Kidney (tissue), 14 donors: ENCODE results near the gene E2F7. TPM values are rescaled to one million over a fixed set of nuclear protein-coding genes. Genes with fewer than 3 reads are reported as not detected.

Source experiments
- DNase-seq, 5 donors: peaks; one replicate each; pipeline ENCODE4 v3.0.0-alpha.2; 2013 to 2020
- FAIRE-seq: peaks from 2 replicates; lab custom pipeline; 2012; peaks lifted over from hg19 to GRCh38; lab: Jason Lieb, UNC
- H3K27ac ChIP-seq, 2 donors: one replicate each; pipeline ENCODE4 v1.7.0; 2013; ENCODE audit warnings: low read depth in 2 of 2, low read length in 2 of 2, inconsistent platforms in 1 of 2
- H3K27me3 ChIP-seq: one replicate; pipeline ENCODE4 v1.7.1; 2013; ENCODE audit warnings: low read length, inconsistent platforms; ENCODE audit not compliant: control insufficient read depth, insufficient read depth
- H3K36me3 ChIP-seq, 3 donors: one replicate each; pipeline versions ENCODE4 v1.7.0 to v1.7.1; 2013; ENCODE audit warnings: low read length in 3 of 3, control low read depth in 1 of 3, inconsistent platforms in 1 of 3; ENCODE audit not compliant: insufficient read depth in 3 of 3, control insufficient read depth in 2 of 3
- H3K4me1 ChIP-seq, 3 donors: one replicate each; pipeline versions ENCODE4 v1.7.0 to v1.7.1; 2013; ENCODE audit warnings: low read length in 3 of 3, inconsistent platforms in 1 of 3, low read depth in 1 of 3; ENCODE audit not compliant: control insufficient read depth in 2 of 3, insufficient read depth in 2 of 3
- H3K4me3 ChIP-seq, 3 donors: one replicate each; pipeline versions ENCODE4 v1.7.0 to v1.8.1; 2013; ENCODE audit warnings: low read length in 3 of 3, control low read depth in 1 of 3, inconsistent platforms in 1 of 3
- H3K9ac ChIP-seq, 3 donors: one replicate each; pipeline versions ENCODE4 v1.7.0 to v1.7.1; 2013; ENCODE audit warnings: low read length in 3 of 3, control low read depth in 1 of 3, inconsistent platforms in 1 of 3
- H3K9me3 ChIP-seq, 3 donors: one replicate each; pipeline versions ENCODE4 v1.7.0 to v1.7.1; 2013; ENCODE audit warnings: low read length in 3 of 3, control low read depth in 1 of 3, inconsistent platforms in 1 of 3; ENCODE audit not compliant: control insufficient read depth in 2 of 3, insufficient read depth in 1 of 3
- CTCF ChIP-seq: IDR thresholded peaks from 3 replicates; pipeline ENCODE4 v1.5.1; 2012; ENCODE audit warnings: mild to moderate bottlenecking, moderate library complexity, borderline replicate concordance; ENCODE audit not compliant: insufficient read depth; ENCODE audit errors: extremely low read depth
- intact Hi-C: fragments of 100-400 bp; cut with DNase I; formaldehyde crosslinking; loops from one replicate; pipeline ENCODE4 v1.11.1; 2022
- polyA plus RNA-seq: library from polyadenylated mRNA; stranded (reverse); fragments of 350-450 nt; fragmentation: Illumina TruSeq; extraction: RNeasy Lipid Tissue Mini Kit (QIAGEN cat#74804); gene quantifications from one replicate; pipeline ENCODE4 v1.2.3, GENCODE V29; 2014; ENCODE audit warnings: low read depth, low replicate concordance; ENCODE audit not compliant: insufficient read depth
- total RNA-seq: library from RNA; stranded (reverse); fragmentation: NEBNext Ultra II Directional; extraction: Animal tissue kit (Norgen Biotek cat#: 25700); gene quantifications from one replicate; pipeline ENCODE4 v1.2.1, GENCODE V29; 2021
- donor health status: control.
- donor health status: control.
- donor health status: control.
- donor health status: control.
- donor health status: control.
- donor health status: DM: yes; HTN: yes; CAD: no.
- donor health status: Normal renal cell carcinoma (clear cell type).

Gene E2F7
- total and polyA plus RNA-seq, 2 donors from 2014 or later: 0.28 TPM; not detected in 1

DNA sequence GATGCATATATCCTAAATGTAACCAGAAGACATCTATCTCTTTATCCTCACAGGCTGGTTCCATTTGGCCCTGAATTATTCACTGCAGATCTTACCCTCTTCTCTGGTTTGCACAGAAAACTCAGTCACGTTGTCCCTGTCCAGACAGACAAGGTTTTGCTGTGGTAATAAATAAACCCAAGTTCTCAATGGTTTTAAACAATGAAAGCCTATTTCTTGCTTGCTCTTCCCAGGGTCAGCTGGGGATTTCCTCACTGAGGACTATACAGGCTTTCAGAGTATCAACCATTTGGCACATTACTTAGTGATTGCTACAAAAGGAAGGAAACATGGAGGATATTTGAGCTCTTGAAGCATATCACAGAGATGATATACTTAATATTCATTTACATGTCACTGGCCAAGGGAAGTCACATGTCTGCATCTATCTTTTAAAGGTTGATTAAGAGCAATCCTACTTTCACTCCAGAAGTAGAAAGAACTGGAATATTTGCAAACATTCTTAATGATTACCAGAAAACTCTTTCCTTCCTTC is 24.4 kb upstream of the E2F7 start:
- intact Hi-C loops: no loop called here
- no peak for TF ChIP-seq CTCF
- H3K36me3 ChIP-seq: no peaks in the 10 kb centered on the region
- no peak overlapping the region for H3K9ac ChIP-seq
- H3K27ac ChIP-seq: no peak overlapping the region
- no peaks in the 10 kb centered on the region for H3K27me3 ChIP-seq
- no peak overlapping the region for H3K4me3 ChIP-seq
- no peaks in the 10 kb centered on the region for H3K4me1 ChIP-seq
- FAIRE-seq (no peak), DNase-seq (no peak)
- no peaks in the 10 kb centered on the region for H3K9me3 ChIP-seq

DNA sequence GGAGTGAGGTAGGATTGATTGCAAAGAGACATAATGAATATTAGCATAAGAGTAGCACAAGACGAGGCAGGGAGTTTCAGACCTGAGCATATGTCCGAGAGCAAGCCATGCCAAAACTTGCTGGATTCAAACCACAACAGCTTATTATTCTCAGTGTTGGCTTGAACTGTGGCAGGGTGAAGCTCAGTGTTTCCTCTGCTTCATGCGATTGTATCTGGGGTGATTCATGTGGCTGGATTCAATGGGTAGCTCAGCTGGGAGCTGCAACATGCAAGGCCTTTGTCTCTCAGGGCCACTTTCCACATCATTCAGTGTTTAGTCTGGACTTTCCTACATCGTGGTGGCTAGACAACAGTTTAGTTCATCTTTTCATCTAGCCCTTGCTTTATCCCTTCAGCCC is 22.1 kb upstream of the E2F7 start:
- intact Hi-C loops: no loop called here
- Histone ChIP-seq H3K9ac (no peak overlapping the region), H3K27ac (no peak overlapping the region), H3K36me3 (no peaks in the 10 kb centered on the region), H3K27me3 (no peaks in the 10 kb centered on the region), H3K9me3 (no peaks in the 10 kb centered on the region), H3K4me1 (no peaks in the 10 kb centered on the region), H3K4me3 (no peak overlapping the region)
- no peak for FAIRE-seq
- TF ChIP-seq CTCF: no peak
- no peak for DNase-seq

- Histone ChIP-seq H3K9me3 (no peaks in the 10 kb centered on the region), H3K36me3 (no peaks in the 10 kb centered on the region), H3K4me1 (no peaks in the 10 kb centered on the region), H3K27ac (no peak overlapping the region), H3K4me3 (no peak overlapping the region), H3K9ac (no peak overlapping the region), H3K27me3 (no peaks in the 10 kb centered on the region)
- no peak for TF ChIP-seq CTCF
- DNase-seq: no peak
- intact Hi-C loops: no loop called here
- no peak for FAIRE-seq
These were observed 16.7 kb upstream of the E2F7 start for GRCh38 chr12:77082021-77082420.

DNA sequence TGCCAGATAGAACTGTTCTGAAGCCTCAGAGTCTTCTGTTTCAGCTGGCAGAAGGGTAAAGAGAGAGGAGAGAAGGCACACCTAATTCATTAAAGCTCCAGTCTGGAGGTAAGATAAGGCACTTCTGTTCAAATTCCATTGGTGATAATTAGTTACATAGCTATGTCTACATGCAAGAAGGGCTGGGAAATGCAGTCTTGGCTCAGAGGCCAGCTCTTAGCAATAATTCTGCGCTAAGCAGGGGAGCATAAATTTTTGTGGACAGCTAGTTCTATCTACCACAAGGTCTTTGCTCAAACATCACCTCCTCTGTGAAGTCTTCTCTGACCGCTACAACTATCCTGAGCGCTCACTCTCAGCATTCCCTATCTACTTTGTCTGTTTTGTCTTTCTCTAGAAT is 14.3 kb upstream of the E2F7 start:
- H3K9me3 ChIP-seq: no peaks in the 10 kb centered on the region
- intact Hi-C loops: no loop called here

More for the DNA sequence above, 14.3 kb upstream of the E2F7 start:
- H3K27ac ChIP-seq: no peak overlapping the region
- no peak for TF ChIP-seq CTCF
- H3K4me1 ChIP-seq: no peaks in the 10 kb centered on the region
- no peak overlapping the region for H3K9ac ChIP-seq
- DNase-seq (no peak), FAIRE-seq (no peak)
- no peak overlapping the region for H3K4me3 ChIP-seq
- no peaks in the 10 kb centered on the region for H3K27me3 ChIP-seq
- no peaks in the 10 kb centered on the region for H3K36me3 ChIP-seq
